H1 (cell line): ENCODE results near the gene LRTM1.

Experiments
- CEBPB ChIP-seq: IDR thresholded peaks from 2 replicates; pipeline ENCODE4 v1.6.1; 2012; ENCODE audit warnings: low read depth, low read length
- POLR2A ChIP-seq, 2 experiments: IDR thresholded peaks; 1 replicate in 1 of 2; 2 replicates in 1 of 2; pipeline ENCODE4 v1.6.1; 2011; ENCODE audit warnings: low read depth in 2 of 2, low read length in 2 of 2, mild to moderate bottlenecking in 2 of 2; ENCODE audit errors: control extremely low read depth in 1 of 2
- POLR2AphosphoS5 ChIP-seq: IDR thresholded peaks from 2 replicates; pipeline ENCODE4 v1.6.1; 2011; ENCODE audit warnings: low read depth, low read length
- RAD21 ChIP-seq, 2 experiments: IDR thresholded peaks in 1 of 2; conservative IDR thresholded peaks in 1 of 2; 2 replicates each; pipeline ENCODE4 v1.6.1; 2011; ENCODE audit warnings: low read depth in 2 of 2, low read length in 2 of 2, improper control_type of control experiment in 1 of 2, inconsistent platforms in 1 of 2, mild to moderate bottlenecking in 1 of 2, moderate library complexity in 1 of 2
- TAF1 ChIP-seq: IDR thresholded peaks from 2 replicates; pipeline ENCODE4 v1.6.1; 2011; ENCODE audit warnings: mild to moderate bottlenecking, low read depth, low read length
- ZNF274 ChIP-seq: IDR thresholded peaks from 2 replicates; pipeline ENCODE4 v1.7.0; 2012; ENCODE audit warnings: low read length, borderline replicate concordance; ENCODE audit errors: extremely low read depth
- TF ChIP-seq, protein P1 (sequence below), 3 experiments: IDR thresholded peaks; 1 replicate in 2 of 3; 2 replicates in 1 of 3; pipeline versions ENCODE4 v1.5.1 to v1.6.1; 2011; ENCODE audit warnings: low read length in 3 of 3, mild to moderate bottlenecking in 3 of 3, inconsistent platforms in 2 of 3, low read depth in 1 of 3, moderate library complexity in 1 of 3; ENCODE audit not compliant: insufficient read depth in 1 of 3; ENCODE audit errors: control extremely low read depth in 1 of 3
- TF ChIP-seq, protein P2 (sequence below): IDR thresholded peaks from 2 replicates; pipeline ENCODE4 v1.6.1; 2012; ENCODE audit warnings: inconsistent platforms

DNA sequence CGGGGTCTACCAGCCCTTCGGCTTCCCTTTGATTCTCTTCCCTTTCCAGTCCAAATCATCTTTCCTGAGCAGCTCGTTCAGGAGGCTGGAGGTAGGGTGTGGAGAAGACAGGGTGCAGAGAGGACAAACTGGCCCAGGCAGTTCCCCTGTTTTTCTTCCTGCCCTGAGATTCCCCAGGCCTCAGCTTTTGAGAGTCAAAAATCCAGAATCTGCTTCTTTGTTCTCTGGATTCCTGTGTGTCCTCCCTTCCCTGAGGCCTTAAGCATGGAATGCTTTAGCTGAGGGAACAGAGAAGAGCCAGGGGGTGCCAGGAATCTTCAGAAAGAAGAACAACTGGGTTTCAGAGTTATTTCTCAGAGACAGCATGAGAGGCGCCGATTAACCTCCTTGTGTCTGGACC, 26.7 kb upstream of the LRTM1 start:
- TF ChIP-seq POLR2AphosphoS5 = no peak
- TF ChIP-seq, protein P1, sequence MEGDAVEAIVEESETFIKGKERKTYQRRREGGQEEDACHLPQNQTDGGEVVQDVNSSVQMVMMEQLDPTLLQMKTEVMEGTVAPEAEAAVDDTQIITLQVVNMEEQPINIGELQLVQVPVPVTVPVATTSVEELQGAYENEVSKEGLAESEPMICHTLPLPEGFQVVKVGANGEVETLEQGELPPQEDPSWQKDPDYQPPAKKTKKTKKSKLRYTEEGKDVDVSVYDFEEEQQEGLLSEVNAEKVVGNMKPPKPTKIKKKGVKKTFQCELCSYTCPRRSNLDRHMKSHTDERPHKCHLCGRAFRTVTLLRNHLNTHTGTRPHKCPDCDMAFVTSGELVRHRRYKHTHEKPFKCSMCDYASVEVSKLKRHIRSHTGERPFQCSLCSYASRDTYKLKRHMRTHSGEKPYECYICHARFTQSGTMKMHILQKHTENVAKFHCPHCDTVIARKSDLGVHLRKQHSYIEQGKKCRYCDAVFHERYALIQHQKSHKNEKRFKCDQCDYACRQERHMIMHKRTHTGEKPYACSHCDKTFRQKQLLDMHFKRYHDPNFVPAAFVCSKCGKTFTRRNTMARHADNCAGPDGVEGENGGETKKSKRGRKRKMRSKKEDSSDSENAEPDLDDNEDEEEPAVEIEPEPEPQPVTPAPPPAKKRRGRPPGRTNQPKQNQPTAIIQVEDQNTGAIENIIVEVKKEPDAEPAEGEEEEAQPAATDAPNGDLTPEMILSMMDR (IDR thresholded peaks at IDR 0.05; ENCODE audit: control extremely low read depth in 1 of 3, insufficient read depth in 1 of 3, low read depth in 1 of 3, low read length in 3 of 3) = no peak
- TF ChIP-seq POLR2A (IDR thresholded peaks at IDR 0.05; ENCODE audit: control extremely low read depth in 1 of 2, low read depth in 2 of 2, low read length in 2 of 2) = no peak
- TF ChIP-seq CEBPB = no peak
- no peak for TF ChIP-seq ZNF274
- no peak for TF ChIP-seq TAF1
- TF ChIP-seq, protein P2, sequence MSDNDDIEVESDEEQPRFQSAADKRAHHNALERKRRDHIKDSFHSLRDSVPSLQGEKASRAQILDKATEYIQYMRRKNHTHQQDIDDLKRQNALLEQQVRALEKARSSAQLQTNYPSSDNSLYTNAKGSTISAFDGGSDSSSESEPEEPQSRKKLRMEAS = no peak
- TF ChIP-seq RAD21 (IDR thresholded peaks at IDR 0.05 in 1 of 2, conservative IDR thresholded peaks at IDR 0.05 in 1 of 2; ENCODE audit: low read depth in 2 of 2, low read length in 2 of 2) = no peak; a peak in 1 of 4 replicates
